Ishikawa (cell line): ENCODE data around the gene ADSS2.

Experiments
- CEBPB ChIP-seq: IDR thresholded peaks from 2 replicates; pipeline ENCODE4 v1.6.1; 2012
- CREB1 ChIP-seq: IDR thresholded peaks from 2 replicates; pipeline ENCODE4 v1.6.1; 2012; ENCODE audit warnings: low read depth
- EGR1 ChIP-seq: IDR thresholded peaks from 2 replicates; pipeline ENCODE4 v1.6.1; 2012
- EP300 ChIP-seq: IDR thresholded peaks from 2 replicates; pipeline ENCODE4 v1.6.1; 2012; ENCODE audit warnings: borderline replicate concordance
- FOXM1 ChIP-seq: IDR thresholded peaks from 2 replicates; pipeline ENCODE4 v1.6.1; 2012; ENCODE audit warnings: low read depth, borderline replicate concordance
- MAX ChIP-seq: IDR thresholded peaks from 2 replicates; pipeline ENCODE4 v1.6.1; 2012
- NFIC ChIP-seq: IDR thresholded peaks from 2 replicates; pipeline ENCODE4 v1.6.1; 2012
- RAD21 ChIP-seq: IDR thresholded peaks from 2 replicates; pipeline ENCODE4 v1.6.1; 2012; ENCODE audit warnings: low read depth
- REST ChIP-seq: IDR thresholded peaks from 2 replicates; pipeline ENCODE4 v1.6.1; 2012; ENCODE audit warnings: low read depth, mild to moderate bottlenecking
- TAF1 ChIP-seq: IDR thresholded peaks from 2 replicates; pipeline ENCODE4 v1.6.1; 2012; ENCODE audit warnings: low read depth, mild to moderate bottlenecking
- TCF12 ChIP-seq: IDR thresholded peaks from 2 replicates; pipeline ENCODE4 v1.6.1; 2012; ENCODE audit warnings: low read depth
- TEAD4 ChIP-seq: IDR thresholded peaks from 2 replicates; pipeline ENCODE4 v1.6.1; 2012
- USF1 ChIP-seq: IDR thresholded peaks from 2 replicates; pipeline ENCODE4 v1.6.1; 2012
- YY1 ChIP-seq: IDR thresholded peaks from 2 replicates; pipeline ENCODE4 v1.6.1; 2012; ENCODE audit warnings: low read depth
- ZBTB7A ChIP-seq: IDR thresholded peaks from 2 replicates; pipeline ENCODE4 v1.6.1; 2012; ENCODE audit warnings: low read depth

The ADSS2 gene

GRCh38 chr1:244461245-244462071, 9.7 kb upstream of the ADSS2 start, which contains the start of gene CATSPERE:
CATSPERE (plus strand) TSS chr1:244461273; CDS start chr1:244461430, 157 bp downstream.
- no peak for TF ChIP-seq NFIC
- TF ChIP-seq CREB1, result no peak
- no peak for TF ChIP-seq TEAD4
- no peak for TF ChIP-seq EGR1
- TF ChIP-seq CEBPB, result no peak
- TF ChIP-seq EP300, result no peak
- no peak for TF ChIP-seq USF1
- TF ChIP-seq FOXM1, result no peak
- TF ChIP-seq ZBTB7A, result no peak
- no peak for TF ChIP-seq RAD21
- TF ChIP-seq TAF1, result no peak
- TF ChIP-seq REST, result no peak
- no peak for TF ChIP-seq MAX
- TF ChIP-seq TCF12, result no peak
- no peak for TF ChIP-seq YY1

GRCh38 chr1:244460197-244460596, 8.5 kb upstream of the ADSS2 start:
- TF ChIP-seq CREB1, result no peak
- no peak for TF ChIP-seq EP300
- TF ChIP-seq FOXM1, result no peak
- TF ChIP-seq NFIC, result no peak
- no peak for TF ChIP-seq MAX
- TF ChIP-seq USF1, result no peak
- no peak for TF ChIP-seq CEBPB
- no peak for TF ChIP-seq ZBTB7A
- no peak for TF ChIP-seq TAF1
- no peak for TF ChIP-seq TEAD4
- TF ChIP-seq TCF12, result no peak
- no peak for TF ChIP-seq YY1
- TF ChIP-seq EGR1, result no peak
- no peak for TF ChIP-seq REST
- TF ChIP-seq RAD21, result no peak

GRCh38 chr1:244458781-244459180, 7.1 kb upstream of the ADSS2 start:
- no peak for TF ChIP-seq CEBPB
- no peak for TF ChIP-seq MAX
- TF ChIP-seq YY1, result no peak
- no peak for TF ChIP-seq RAD21

- TF ChIP-seq USF1, result no peak
- TF ChIP-seq TEAD4, result no peak
- TF ChIP-seq RAD21, result no peak
- TF ChIP-seq CEBPB, result no peak
- no peak for TF ChIP-seq TCF12
- TF ChIP-seq CREB1, result no peak
- no peak for TF ChIP-seq EGR1
- no peak for TF ChIP-seq ZBTB7A
- TF ChIP-seq YY1, result no peak
- TF ChIP-seq REST, result no peak
- TF ChIP-seq FOXM1, result no peak
- TF ChIP-seq TAF1, result no peak
- TF ChIP-seq MAX, result no peak
- TF ChIP-seq EP300, result no peak
- TF ChIP-seq NFIC, result no peak
These were observed 4.9 kb upstream of the ADSS2 start for GRCh38 chr1:244456586-244456985.
